ENCODE data around the gene ADGRL2. TPM values are rescaled to one million over a fixed set of nuclear protein-coding genes. Genes with fewer than 3 reads are reported as not detected.
A peak's percentile ranks its signal among the peaks of the same experiment; 100 is the strongest.

ADGRL2 gene
- total and polyA plus RNA-seq, 2 donors, result 12.1 to 18.9 TPM

DNA sequence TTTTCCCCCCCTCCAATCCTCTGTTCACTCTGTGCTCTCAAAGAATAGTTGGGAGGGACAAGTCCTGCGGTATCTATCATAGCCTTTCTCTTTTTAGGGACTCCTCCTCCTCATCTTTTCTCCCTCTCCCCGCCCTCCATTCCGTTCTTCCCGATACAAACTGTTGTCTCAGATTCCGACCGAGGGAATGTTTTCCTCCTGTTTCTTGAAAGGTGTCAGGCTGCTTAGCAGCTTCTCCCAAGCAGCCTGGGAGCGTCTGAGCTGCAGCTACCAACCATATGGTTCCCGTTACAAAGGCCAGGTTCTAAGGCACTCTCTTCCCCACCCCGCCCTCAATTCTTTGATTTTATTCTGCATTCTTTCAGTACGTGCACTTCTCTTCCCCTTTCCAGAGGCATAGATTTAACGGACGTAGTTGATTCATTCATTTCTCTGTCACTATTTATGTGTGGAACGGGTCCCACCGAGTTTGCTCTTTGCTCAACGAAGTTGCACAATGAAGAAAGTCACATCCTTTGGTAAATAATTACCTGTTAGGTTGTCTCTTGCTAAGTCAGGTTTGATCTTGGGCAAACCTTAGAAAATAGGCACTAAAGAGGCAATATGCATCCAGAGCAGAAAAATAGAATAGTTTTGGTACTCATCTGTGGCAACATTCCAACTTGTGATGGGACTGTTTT, 2.8 kb downstream of the ADGRL2 start:
- peak in 2 of 9 donors; percentile 9 to 28 for DNase-seq (ENCODE audit: low read depth in 6 of 9, low spot score in 9 of 9)
- H3K4me3 ChIP-seq (ENCODE audit: low read length in 2 of 2), result peak overlapping the region in 1 of 2 donors; percentile 24
- H3K27ac ChIP-seq (ENCODE audit: low read depth in 1 of 2, low read length in 1 of 2), result peak overlapping the region in 1 of 2 donors; percentile 49
- H3K36me3 ChIP-seq (ENCODE audit: control insufficient read depth in 2 of 2, insufficient read depth in 2 of 2, low read length in 1 of 2), result no peaks in the 10 kb centered on the region
- H3K27me3 ChIP-seq (ENCODE audit: control insufficient read depth in 2 of 2, insufficient read depth in 1 of 2, low read length in 1 of 2), result peaks cover 44 to 70% of the 10 kb centered on the region in 2 donors
- peaks cover 0 to 21% of the 10 kb centered on the region in 2 donors for H3K4me1 ChIP-seq (ENCODE audit: control insufficient read depth in 2 of 2, insufficient read depth in 2 of 2, low read length in 2 of 2)
- 8% methylated on average over 15 of the region's 15 CpGs for WGBS
- peaks cover 0 to 3% of the 10 kb centered on the region in 2 donors for H3K9me3 ChIP-seq (ENCODE audit: control insufficient read depth in 2 of 2, insufficient read depth in 1 of 2, low read length in 1 of 2)

DNA sequence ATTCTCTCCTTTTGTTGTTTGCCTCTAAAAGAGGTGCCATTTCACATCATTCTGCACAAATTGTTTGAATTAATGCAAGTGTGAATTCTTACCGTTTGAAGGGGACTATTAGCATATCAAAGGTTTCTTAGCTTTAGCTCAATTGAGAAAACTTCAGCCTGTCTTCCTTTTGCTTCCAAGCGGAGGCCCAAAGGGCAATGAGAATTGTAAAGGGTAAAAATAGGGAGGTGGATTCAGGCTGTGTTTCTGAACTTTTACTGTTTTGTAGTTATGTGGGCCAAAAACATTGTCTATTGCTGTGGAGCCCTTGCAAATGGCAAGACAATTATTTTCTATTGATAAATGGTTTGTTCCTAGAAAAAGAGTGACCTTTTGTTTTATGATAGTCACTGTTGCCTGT, 3.6 kb downstream of the ADGRL2 start:
- no peaks in the 10 kb centered on the region for H3K36me3 ChIP-seq (ENCODE audit: control insufficient read depth in 2 of 2, insufficient read depth in 2 of 2, low read length in 1 of 2)
- H3K27me3 ChIP-seq (ENCODE audit: control insufficient read depth in 2 of 2, insufficient read depth in 1 of 2, low read length in 1 of 2), result peaks cover 44 to 72% of the 10 kb centered on the region in 2 donors
- no peak for DNase-seq (ENCODE audit: low read depth in 6 of 9, low spot score in 9 of 9)
- peaks cover 0 to 3% of the 10 kb centered on the region in 2 donors for H3K9me3 ChIP-seq (ENCODE audit: control insufficient read depth in 2 of 2, insufficient read depth in 1 of 2, low read length in 1 of 2)
- no peak overlapping the region for H3K4me3 ChIP-seq (ENCODE audit: low read length in 2 of 2)
- 69% methylated on average over 2 of the region's 2 CpGs for WGBS
- no peak overlapping the region for H3K27ac ChIP-seq (ENCODE audit: low read depth in 1 of 2, low read length in 1 of 2)
- peaks cover 0 to 21% of the 10 kb centered on the region in 2 donors for H3K4me1 ChIP-seq (ENCODE audit: control insufficient read depth in 2 of 2, insufficient read depth in 2 of 2, low read length in 2 of 2)

DNA sequence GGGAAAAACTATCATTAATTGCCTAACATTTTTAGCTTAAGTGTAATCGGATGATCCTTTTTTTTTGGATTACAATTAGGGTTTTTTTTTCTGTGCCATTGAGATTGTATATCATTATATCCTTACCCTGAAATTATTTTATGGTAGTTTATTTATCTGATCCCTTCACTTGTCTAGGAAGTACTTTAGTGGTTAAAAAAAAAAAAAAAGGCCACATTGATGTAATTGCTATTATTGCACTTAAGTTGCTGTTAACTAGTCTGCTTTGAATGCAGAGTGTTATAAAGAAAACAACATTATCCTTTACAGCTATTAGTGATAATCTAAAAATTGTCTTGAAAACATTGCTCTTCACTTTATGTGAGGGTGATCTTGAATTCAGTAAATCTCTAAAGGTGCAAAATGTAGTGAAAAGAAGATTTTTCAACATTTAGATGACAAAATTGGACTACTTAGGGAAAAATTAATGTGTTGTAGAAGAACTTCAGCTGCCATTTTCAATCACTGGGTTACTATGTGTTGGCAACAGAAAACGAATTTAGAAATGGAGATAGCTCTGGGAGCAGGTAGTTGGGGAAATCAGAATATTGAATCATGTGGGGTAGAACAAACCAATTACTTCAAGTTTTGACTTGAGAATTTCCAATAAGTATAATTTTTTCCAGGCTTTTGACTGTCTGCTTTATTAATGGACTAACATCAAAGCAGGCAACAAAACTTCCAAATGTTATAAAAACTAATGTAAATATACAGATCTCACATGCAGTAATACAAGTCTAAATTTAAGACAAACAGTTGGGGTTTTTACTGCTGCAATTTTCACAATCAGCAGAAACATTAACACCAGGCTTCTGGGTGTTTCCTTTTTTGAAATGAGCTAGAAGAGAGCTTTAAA, 5.0 kb downstream of the ADGRL2 start:
- Histone ChIP-seq H3K27me3 (ENCODE audit: control insufficient read depth in 2 of 2, insufficient read depth in 1 of 2, low read length in 1 of 2) (peaks cover 32 to 58% of the 10 kb centered on the region in 2 donors), H3K9me3 (ENCODE audit: control insufficient read depth in 2 of 2, insufficient read depth in 1 of 2, low read length in 1 of 2) (peaks cover 0 to 3% of the 10 kb centered on the region in 2 donors), H3K36me3 (ENCODE audit: control insufficient read depth in 2 of 2, insufficient read depth in 2 of 2, low read length in 1 of 2) (no peaks in the 10 kb centered on the region), H3K4me3 (ENCODE audit: low read length in 2 of 2) (no peak overlapping the region), H3K27ac (ENCODE audit: low read depth in 1 of 2, low read length in 1 of 2) (no peak overlapping the region), H3K4me1 (ENCODE audit: control insufficient read depth in 2 of 2, insufficient read depth in 2 of 2, low read length in 2 of 2) (peaks cover 0 to 15% of the 10 kb centered on the region in 2 donors)
- DNase-seq (ENCODE audit: low read depth in 6 of 9, low spot score in 9 of 9), result no peak
- 82% methylated on average over 2 of the region's 2 CpGs for WGBS

DNA sequence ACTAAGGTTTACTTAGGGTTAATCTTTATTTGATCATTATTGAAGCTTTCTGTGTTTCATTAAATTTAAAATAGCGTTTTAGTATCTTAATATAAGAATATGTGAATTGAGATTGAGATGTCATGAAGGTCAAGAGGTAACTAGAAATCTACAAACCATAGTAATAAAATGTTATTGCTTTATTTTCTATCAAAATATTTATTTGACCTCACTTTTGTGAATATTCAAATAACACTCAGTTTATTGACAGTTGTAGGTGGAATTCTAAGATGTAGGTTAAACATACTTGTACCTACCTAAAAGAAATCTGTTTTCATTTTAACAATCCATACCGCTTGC, 5.7 kb downstream of the ADGRL2 start:
- no peaks in the 10 kb centered on the region for H3K9me3 ChIP-seq (ENCODE audit: control insufficient read depth in 2 of 2, insufficient read depth in 1 of 2, low read length in 1 of 2)
- peaks cover 26 to 52% of the 10 kb centered on the region in 2 donors for H3K27me3 ChIP-seq (ENCODE audit: control insufficient read depth in 2 of 2, insufficient read depth in 1 of 2, low read length in 1 of 2)
- 83% methylated on average over 2 of the region's 2 CpGs for WGBS
- no peak overlapping the region for H3K27ac ChIP-seq (ENCODE audit: low read depth in 1 of 2, low read length in 1 of 2)
- H3K4me1 ChIP-seq (ENCODE audit: control insufficient read depth in 2 of 2, insufficient read depth in 2 of 2, low read length in 2 of 2), result peaks cover 0 to 14% of the 10 kb centered on the region in 2 donors
- no peak for DNase-seq (ENCODE audit: low read depth in 6 of 9, low spot score in 9 of 9)
- no peaks in the 10 kb centered on the region for H3K36me3 ChIP-seq (ENCODE audit: control insufficient read depth in 2 of 2, insufficient read depth in 2 of 2, low read length in 1 of 2)
- no peak overlapping the region for H3K4me3 ChIP-seq (ENCODE audit: low read length in 2 of 2)

DNA sequence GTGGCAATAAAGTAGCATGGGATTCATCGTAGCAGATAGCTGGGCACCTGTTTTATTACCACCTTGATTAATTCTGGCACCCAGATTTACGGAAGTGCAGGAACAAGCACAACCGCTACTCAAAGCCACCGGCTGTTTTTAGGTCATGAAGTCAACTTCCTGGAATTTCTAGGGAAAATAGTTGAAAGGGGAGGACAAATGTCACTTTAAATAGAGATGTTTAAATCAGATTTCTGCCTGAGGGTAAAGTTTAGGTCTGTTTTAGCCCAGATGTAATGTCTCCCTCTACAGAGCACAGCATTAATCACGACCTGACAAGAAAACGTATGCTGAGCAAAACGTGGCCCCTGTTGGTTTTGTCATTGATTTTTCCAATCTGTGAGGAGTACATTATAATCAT, 8.0 kb downstream of the ADGRL2 start:
- Histone ChIP-seq H3K4me1 (ENCODE audit: control insufficient read depth in 2 of 2, insufficient read depth in 2 of 2, low read length in 2 of 2) (no peaks in the 10 kb centered on the region), H3K9me3 (ENCODE audit: control insufficient read depth in 2 of 2, insufficient read depth in 1 of 2, low read length in 1 of 2) (no peaks in the 10 kb centered on the region), H3K27ac (ENCODE audit: low read depth in 1 of 2, low read length in 1 of 2) (no peak overlapping the region), H3K36me3 (ENCODE audit: control insufficient read depth in 2 of 2, insufficient read depth in 2 of 2, low read length in 1 of 2) (no peaks in the 10 kb centered on the region), H3K27me3 (ENCODE audit: control insufficient read depth in 2 of 2, insufficient read depth in 1 of 2, low read length in 1 of 2) (peaks cover 2 to 30% of the 10 kb centered on the region in 2 donors), H3K4me3 (ENCODE audit: low read length in 2 of 2) (no peak overlapping the region)
- WGBS, result 29% methylated on average over 7 of the region's 7 CpGs
- no peak for DNase-seq (ENCODE audit: low read depth in 6 of 9, low spot score in 9 of 9)

DNA sequence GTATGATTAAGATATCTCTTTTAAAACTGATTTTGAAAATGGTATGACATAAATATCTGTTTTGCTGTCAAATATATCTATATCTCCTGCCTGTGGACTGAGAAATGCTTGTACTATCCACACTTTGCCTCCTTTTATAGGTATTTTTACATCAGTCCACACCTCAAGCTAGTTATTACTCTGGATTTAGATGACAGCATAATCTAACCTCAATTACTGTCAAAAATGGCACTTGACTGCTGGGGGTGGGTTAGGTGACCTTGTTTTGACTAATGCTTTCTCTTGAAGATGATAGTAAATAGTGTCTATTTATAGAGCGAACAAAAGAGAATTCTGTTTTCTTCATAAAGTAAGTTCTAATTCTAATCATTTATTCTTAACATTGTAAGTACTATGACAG, 9.1 kb downstream of the ADGRL2 start:
- Histone ChIP-seq H3K27me3 (ENCODE audit: control insufficient read depth in 2 of 2, insufficient read depth in 1 of 2, low read length in 1 of 2) (peaks cover 0 to 19% of the 10 kb centered on the region in 2 donors), H3K9me3 (ENCODE audit: control insufficient read depth in 2 of 2, insufficient read depth in 1 of 2, low read length in 1 of 2) (no peaks in the 10 kb centered on the region), H3K27ac (ENCODE audit: low read depth in 1 of 2, low read length in 1 of 2) (no peak overlapping the region), H3K36me3 (ENCODE audit: control insufficient read depth in 2 of 2, insufficient read depth in 2 of 2, low read length in 1 of 2) (no peaks in the 10 kb centered on the region), H3K4me3 (ENCODE audit: low read length in 2 of 2) (no peak overlapping the region), H3K4me1 (ENCODE audit: control insufficient read depth in 2 of 2, insufficient read depth in 2 of 2, low read length in 2 of 2) (no peaks in the 10 kb centered on the region)
- no peak for DNase-seq (ENCODE audit: low read depth in 6 of 9, low spot score in 9 of 9)
- 96% methylated on average over 1 of the region's 1 CpG for WGBS

DNA sequence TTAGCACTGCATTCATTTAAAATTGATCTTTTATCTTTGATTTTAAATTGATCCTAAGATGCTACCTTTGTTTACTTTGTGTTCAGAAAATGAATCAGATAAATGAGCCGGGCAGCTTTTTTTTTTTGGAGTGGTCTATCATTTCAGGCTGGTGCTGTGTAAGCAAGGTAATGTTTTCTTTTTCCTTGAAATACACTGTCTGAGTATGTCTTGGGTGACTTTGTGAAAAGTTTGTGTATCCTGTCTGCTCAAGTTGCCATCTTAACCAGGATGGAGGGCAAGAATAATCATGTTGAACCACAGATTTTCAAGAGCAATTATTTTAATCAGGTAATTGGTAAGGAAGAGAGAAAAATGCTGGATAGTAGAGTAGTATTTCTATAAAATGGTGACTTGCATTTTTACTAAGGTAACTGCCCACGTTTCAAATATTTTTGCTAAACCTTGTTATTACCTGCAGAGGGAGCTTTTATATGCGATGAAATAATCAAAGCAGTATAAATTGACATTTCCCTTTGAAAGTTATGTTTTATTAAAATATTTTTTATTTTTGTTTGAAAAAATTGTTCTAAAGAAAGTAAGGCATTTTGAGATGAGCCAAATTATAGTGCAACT, 11.1 kb downstream of the ADGRL2 start:
- 50% methylated on average over 3 of the region's 3 CpGs for WGBS
- Histone ChIP-seq H3K4me1 (ENCODE audit: control insufficient read depth in 2 of 2, insufficient read depth in 2 of 2, low read length in 2 of 2) (no peaks in the 10 kb centered on the region), H3K27ac (ENCODE audit: low read depth in 1 of 2, low read length in 1 of 2) (no peak overlapping the region), H3K4me3 (ENCODE audit: low read length in 2 of 2) (no peak overlapping the region), H3K36me3 (ENCODE audit: control insufficient read depth in 2 of 2, insufficient read depth in 2 of 2, low read length in 1 of 2) (no peaks in the 10 kb centered on the region), H3K9me3 (ENCODE audit: control insufficient read depth in 2 of 2, insufficient read depth in 1 of 2, low read length in 1 of 2) (no peaks in the 10 kb centered on the region), H3K27me3 (ENCODE audit: control insufficient read depth in 2 of 2, insufficient read depth in 1 of 2, low read length in 1 of 2) (peaks cover 0 to 7% of the 10 kb centered on the region in 2 donors)
- DNase-seq (ENCODE audit: low read depth in 6 of 9, low spot score in 9 of 9), result no peak

DNA sequence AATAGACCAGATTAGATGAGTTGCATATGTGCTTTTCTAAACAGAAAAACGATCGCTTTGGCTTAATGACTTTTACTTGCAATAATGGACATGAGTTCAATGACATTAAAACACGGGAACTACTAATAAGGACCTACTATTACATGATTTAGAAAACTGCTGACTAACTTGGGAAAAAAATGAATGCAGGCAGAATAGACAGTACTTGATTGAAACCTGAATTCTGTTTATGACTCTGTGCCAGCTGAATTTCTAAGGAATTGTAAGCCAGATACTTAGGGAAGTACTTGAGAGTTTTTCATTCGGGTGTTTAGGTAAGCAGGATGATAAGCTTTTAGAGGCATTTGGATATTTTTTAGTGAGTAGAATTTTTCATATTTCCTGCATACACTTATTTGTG, 12.0 kb downstream of the ADGRL2 start:
- WGBS, result 90% methylated on average over 4 of the region's 4 CpGs

DNA sequence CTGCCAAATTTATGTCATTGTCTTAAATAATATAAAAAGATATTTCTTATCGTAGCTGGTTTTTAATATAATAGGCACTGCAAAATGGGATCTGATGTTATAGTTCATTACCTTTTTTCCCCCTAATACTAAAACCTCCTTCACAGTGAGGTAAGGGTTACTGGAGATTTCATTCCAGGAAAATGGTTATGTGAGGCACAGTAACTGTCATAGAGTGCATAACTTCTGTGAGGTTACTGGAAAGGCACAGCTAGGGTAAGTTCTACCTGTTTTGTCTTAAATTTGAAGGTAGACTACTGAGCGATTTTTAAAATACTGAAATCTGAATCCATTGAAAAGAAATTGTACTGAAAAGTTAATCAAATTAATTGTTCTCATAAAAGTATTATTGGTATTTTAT, 13.0 kb downstream of the ADGRL2 start:
- no peaks in the 10 kb centered on the region for H3K4me1 ChIP-seq (ENCODE audit: control insufficient read depth in 2 of 2, insufficient read depth in 2 of 2, low read length in 2 of 2)
- H3K9me3 ChIP-seq (ENCODE audit: control insufficient read depth in 2 of 2, insufficient read depth in 1 of 2, low read length in 1 of 2), result no peaks in the 10 kb centered on the region
- no peaks in the 10 kb centered on the region for H3K36me3 ChIP-seq (ENCODE audit: control insufficient read depth in 2 of 2, insufficient read depth in 2 of 2, low read length in 1 of 2)
- no peak overlapping the region for H3K4me3 ChIP-seq (ENCODE audit: low read length in 2 of 2)
- peaks cover 0 to 3% of the 10 kb centered on the region in 2 donors for H3K27me3 ChIP-seq (ENCODE audit: control insufficient read depth in 2 of 2, insufficient read depth in 1 of 2, low read length in 1 of 2)
- H3K27ac ChIP-seq (ENCODE audit: low read depth in 1 of 2, low read length in 1 of 2), result no peak overlapping the region
- WGBS, result 96% methylated on average over 2 of the region's 2 CpGs
- DNase-seq (ENCODE audit: low read depth in 6 of 9, low spot score in 9 of 9), result no peak

More for the DNA sequence above, 12.0 kb downstream of the ADGRL2 start:
- no peak overlapping the region for H3K4me3 ChIP-seq (ENCODE audit: low read length in 2 of 2)
- H3K9me3 ChIP-seq (ENCODE audit: control insufficient read depth in 2 of 2, insufficient read depth in 1 of 2, low read length in 1 of 2), result no peaks in the 10 kb centered on the region
- no peaks in the 10 kb centered on the region for H3K36me3 ChIP-seq (ENCODE audit: control insufficient read depth in 2 of 2, insufficient read depth in 2 of 2, low read length in 1 of 2)
- no peak overlapping the region for H3K27ac ChIP-seq (ENCODE audit: low read depth in 1 of 2, low read length in 1 of 2)
- H3K4me1 ChIP-seq (ENCODE audit: control insufficient read depth in 2 of 2, insufficient read depth in 2 of 2, low read length in 2 of 2), result no peaks in the 10 kb centered on the region
- DNase-seq (ENCODE audit: low read depth in 6 of 9, low spot score in 9 of 9), result no peak
- H3K27me3 ChIP-seq (ENCODE audit: control insufficient read depth in 2 of 2, insufficient read depth in 1 of 2, low read length in 1 of 2), result peaks cover 0 to 7% of the 10 kb centered on the region in 2 donors
